MV-4-11 (cell line): ENCODE results near the gene NR2F1-AS1.

Experiments used
- DNase-seq: peaks from one replicate; lab custom pipeline; 2025; lab: John Stamatoyannopoulos, UW

NR2F1-AS1 gene

DNA sequence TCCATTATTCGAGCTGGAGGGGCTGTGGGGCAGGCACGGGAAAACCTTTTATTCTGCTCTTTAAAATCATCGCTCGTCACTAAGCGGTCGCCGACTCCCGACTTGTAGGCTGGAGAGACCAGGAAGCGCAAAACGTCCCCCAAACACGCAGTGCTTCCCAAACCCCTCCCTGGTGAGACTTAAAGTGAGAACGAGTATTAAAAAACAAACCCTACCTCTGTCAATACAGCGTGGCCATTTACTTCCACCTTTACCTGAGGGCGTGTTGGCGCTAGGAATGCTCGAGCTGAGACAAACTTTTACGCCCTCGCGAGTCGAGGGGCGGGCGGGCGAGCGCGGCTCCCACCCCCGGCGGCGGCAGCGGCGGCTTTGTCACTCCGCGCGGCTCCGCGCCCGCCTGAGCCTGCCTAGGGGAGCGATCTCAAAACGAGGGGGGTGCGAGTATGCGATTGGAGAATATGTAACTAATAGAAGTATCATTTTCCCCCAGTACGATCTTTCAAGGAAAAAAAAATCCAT is at the start of gene NR2F1-AS1:
TSS of gene NR2F1-AS1 (minus strand) at position 293 of the 519 bp plus-strand sequence.
- no peak for DNase-seq

DNA sequence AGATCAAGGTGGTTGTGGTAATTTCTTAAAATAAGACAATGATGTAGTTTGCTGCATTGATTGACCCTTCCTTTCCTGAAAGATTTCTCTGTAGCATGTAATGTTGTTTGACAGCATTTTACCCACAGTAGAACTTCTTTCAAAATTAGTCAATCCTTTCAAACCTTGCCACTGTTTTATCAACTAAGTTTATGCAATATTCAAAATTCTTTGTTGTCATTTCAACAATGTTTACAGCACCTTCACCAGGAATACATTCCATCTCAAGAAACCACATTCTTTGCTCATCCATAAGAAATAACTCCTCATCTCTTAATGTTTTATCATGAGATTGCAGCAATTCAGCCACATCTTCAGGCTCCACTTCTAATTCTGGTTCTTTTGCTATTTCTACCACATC is 45.8 kb upstream of the NR2F1-AS1 start:
- no peak for DNase-seq

DNA sequence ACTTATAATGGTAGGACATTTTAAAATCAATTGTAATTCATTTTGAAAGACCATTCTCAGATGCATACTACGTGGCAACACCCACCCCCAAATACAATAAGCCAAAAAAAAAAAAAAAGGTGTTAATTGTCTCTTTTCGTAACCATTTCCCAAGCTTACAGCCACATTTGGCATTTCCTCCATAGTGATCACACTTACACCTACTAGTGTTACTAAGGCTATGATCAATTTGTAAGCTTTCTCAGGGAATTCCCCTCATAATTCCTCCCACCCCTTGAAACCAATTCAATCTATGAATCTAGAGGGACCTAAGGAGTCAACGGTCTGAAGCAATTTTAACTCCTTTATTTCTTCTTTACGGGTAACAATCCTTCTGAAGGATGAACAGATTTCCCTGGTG is 42.1 kb upstream of the NR2F1-AS1 start:
- DNase-seq, result no peak

DNA sequence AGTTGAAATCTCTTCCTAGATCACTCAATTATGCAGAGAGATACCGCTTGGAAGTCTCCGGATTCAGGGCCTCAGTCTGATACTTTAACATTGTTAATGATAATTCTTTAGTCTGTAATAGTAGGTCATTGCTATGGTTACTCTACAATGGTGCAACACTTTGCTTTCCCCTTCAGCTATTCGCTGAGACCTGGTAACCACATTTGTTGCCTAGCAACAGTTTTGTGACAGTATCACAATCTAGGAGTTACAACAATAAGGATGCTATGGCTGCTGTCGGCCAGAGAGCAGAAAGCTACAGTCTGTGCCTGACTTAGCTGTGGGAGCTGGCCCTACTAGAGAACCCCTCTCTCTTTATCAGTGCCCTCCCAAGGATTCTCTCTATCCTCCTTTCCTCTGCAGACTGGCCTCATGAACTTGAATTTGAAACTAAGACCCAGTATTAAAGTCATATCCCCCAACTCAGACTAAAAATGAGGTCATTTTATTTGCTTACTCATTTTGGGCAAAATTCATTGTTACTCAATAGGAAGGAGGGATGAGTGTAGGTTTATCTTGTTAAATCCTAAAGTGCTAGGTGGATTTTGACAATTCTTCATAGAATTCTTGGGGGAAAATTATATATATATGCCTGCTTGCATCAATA is 41.3 kb upstream of the NR2F1-AS1 start:
- DNase-seq, result peak; percentile 62

DNA sequence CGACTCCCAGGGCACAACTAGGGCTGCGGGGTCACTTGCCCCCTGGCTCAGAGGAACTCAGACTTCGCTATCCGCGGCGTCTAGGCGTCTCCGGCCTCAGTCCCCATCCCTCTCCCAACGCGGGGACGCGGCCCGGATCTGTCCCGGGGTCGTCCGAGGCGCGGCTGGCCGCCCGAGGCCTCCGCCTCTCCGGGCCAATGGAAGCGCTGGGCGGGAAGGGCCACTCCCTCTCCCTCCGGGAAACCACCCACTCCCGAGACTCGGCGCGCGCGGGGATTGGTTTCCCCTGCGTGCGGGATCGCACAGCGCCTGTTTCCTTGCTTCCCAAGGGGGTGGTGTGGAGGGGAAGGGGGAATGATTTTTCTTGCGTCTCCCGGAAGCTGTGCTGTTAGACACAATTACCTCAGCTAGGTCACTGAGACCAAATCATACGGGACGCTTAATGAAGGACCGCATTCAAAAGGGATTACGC is 40.3 kb upstream of the NR2F1-AS1 start:
- DNase-seq, result no peak

DNA sequence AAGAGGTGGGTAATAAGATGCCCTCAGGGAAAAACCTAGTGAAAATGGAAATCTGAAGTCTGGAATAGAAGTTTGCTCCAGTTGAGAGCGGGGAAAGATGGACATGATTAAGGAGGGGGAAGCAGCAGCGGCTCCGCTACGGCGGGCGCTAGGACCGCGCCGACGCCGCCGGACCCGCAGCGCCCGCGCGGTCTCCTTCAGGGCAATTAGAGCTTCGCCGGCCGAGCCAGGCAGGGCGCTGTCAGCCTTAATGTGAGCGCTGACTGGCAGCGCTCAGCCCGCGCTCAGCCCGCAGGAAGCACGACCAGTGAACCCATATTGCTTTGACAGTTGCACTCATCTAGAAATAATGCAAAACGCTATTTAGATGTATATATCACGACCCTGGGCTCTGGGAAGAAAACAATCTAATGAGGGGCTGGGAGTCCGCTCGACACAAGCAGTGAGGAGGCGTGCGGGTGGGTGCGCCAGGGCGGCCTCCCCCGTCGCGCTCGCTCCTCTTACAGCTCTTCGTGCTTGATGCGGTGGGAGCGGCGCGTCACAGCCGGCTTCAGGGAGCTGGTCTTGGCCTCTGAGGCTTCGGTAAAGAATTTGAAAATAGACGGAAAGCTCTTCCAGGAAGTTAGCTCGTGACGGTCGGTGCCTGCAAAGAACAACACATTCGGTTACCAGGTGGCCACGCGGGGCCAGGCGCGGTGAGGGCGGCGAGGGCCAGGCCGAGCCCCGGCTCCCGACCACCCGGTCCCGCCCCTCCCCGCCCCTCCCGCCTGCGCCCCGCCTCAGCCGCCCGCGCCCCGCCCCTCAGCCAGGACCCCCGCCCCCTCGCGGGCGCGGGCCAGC is 39.7 kb upstream of the NR2F1-AS1 start:
- DNase-seq, result peak; percentile 55

DNA sequence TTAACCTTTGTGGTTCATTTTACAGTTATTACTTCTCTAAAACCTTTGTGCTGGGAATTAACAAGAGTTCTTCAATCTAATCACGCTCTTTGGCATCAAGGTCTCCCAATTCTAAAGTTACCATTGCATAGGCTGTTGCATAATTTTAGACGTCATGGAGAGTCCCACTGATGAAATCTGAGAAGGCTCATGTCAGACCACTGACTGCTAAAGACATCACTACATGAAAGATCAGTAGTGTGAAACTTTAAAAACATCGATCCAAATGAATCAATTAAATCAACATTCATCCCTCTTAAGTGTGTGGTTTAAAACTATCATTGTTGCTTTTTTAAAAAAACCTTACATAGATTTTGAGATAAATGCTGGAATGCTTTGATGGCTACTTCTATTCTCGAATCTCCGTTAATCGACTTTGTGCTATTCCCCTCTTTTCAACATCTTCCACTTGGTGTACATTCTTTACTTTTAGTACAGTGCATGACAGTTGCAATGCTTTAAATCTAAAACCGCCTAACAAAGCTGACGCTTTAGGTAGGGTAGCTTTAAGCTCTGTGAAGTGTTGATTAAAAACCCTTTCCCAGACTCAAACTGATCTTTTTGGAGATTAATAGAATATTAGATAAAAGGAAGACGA is 35.6 kb upstream of the NR2F1-AS1 start:
- DNase-seq, result no peak

DNA sequence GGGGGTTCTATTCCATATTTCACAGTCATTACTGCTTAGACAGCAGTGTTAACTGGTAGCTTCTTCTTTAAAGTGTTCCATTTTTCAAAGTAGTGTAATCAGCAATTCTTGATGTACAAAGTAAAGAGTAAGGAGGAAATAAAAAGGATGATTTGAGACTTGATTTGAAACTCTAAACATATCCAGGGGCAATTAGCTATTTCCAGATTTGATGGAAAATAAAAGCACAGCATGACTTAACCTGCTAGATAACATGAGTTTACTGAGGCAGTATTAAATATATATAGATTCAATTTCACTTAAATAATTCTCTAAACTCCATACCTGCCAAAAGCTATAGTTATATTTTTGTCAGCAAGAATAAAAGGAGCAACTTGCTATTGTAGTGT is 31.8 kb upstream of the NR2F1-AS1 start:
- DNase-seq, result no peak

DNA sequence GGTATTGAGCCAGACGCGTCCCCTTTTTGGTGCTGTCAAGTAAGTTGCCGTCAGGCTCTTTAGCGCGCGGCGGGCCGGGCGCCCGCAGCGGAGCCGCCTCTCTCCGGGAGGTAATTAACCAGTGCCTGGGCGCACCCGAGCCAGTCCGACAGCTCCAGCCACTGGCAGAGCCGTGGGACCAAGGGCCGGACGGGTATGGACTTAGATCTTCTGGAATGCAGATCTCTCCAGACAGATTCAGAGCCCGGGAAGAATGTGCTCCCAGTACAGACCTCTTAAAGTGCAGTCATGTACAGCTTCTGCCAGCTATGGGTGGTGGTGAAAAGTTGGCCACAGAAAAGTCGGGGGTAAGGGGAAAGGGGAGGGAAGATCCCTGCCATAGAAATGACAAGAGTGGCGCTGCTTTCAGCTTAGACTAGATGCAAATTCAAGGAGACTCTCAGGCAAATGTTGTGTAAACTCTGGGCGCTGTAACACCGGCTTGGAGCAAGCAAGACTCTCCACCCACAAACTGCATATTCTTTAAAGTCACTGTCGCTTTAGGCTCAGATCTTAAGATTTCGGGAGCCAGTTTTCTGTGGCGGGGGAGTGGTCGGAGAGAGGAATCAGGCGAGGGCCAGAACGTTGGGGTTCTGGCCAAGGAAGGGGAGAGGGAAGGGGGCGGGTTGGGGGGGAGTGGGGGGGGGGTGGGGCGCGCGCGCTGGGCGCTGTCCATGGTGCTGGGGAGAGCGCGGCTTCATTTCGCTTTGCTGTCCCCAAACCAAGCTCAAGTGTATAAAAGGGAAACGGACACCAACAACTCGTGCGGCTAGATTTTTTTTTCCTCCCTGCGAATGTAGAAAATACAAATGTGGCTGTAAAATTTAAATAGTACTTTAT is 31.2 kb upstream of the NR2F1-AS1 start:
- no peak for DNase-seq

DNA sequence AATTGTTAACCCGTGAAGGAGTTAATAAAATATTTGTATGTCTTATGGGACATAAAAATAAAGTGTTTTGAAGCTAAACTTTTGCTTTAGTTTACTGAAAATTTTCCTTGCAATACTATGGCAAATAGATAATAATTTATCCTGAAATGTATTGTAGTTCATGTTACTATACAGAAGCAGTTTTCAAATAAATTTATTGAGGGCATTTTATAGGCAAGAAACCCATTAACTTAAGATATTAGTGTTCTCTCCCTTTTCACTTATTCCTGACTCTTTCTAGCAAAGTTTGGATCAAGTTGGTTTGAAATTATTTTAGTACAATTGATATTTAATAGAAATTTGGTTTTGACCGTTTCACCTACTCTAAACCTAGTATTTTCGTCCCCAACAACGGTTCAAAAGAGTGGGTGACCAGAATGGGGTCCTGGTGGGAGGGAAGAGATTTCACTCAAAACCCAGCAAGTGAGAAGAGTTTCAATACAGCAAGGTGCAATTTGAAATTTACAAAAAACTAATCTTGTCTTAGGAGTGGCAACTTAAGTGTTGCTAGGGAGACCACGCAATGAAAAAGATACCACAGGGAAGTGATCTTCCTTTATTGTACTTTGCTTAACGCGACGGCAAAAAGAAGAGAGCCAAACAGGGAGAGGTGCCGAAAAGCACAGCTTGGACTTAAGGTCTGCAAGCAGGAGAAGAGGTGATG is 30.4 kb upstream of the NR2F1-AS1 start:
- no peak for DNase-seq

DNA sequence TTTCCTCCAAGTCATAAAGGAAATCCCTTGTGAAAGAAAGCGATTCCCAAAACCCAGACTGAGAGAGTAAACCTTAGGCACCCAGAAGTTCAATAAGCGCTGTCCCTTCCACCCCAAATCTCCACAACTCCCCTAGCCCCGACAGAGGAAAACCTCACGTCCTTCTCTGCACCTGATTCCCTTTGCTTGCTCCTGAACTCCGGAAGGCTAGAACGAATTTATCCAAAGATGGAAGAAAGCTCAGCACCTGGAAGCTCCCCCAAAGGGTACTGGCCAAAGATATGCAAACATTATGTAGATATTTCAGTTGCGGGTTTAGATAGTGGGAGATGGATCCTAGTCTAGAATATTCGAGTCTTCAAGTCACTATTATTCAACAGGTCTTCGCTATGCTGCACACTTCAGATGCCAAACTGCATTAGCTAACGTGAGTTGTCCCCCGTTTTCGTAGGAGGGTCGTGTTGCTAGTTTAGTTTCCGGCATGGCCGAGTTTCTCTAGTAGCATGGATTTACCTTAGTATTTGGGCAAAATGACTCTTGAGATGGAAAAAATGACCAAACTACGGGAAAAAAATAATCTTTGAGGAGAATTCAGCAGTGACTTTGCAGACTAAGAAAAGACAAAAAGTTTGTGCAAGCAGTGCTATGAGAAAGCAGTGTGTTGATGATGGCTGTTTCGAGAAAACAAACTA is 29.7 kb upstream of the NR2F1-AS1 start:
- DNase-seq, result no peak

DNA sequence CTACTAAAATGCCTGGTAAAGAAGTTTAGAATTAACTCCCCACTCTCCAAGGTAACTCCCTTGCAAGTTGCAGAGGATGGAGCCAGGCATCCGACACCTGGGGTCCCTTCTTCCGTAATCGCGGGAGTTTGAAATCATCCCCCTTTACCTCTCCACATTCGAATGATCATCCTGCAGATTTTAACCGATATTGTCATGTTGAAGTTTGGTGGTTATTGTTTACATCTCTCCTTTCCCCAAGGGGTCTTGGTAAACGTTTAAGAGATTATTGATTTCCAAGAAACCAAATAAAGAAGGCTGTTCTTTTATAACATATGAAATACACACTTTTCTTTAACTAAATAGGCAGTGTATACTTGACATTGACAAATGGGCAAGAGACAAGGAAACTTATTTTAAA is 28.7 kb upstream of the NR2F1-AS1 start:
- no peak for DNase-seq

DNA sequence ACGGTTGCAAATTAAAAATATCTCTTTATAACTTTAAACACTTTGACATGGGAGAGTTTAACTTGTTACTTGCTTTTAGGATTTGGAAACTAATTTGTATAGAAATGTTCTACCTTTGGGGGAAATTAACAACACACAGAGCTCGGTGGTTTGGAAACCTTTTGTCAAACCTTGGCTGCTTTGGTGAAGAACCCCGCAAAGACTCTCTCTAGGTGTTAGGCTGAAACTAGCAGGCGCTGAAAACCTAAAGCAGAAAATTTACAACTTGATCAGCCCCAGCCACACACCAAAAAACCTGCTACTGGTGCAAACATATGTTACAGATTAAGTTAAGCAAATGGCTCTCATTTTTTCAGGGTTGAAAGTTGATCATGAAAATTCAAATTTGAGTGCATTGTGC is 27.8 kb upstream of the NR2F1-AS1 start:
- no peak for DNase-seq

DNA sequence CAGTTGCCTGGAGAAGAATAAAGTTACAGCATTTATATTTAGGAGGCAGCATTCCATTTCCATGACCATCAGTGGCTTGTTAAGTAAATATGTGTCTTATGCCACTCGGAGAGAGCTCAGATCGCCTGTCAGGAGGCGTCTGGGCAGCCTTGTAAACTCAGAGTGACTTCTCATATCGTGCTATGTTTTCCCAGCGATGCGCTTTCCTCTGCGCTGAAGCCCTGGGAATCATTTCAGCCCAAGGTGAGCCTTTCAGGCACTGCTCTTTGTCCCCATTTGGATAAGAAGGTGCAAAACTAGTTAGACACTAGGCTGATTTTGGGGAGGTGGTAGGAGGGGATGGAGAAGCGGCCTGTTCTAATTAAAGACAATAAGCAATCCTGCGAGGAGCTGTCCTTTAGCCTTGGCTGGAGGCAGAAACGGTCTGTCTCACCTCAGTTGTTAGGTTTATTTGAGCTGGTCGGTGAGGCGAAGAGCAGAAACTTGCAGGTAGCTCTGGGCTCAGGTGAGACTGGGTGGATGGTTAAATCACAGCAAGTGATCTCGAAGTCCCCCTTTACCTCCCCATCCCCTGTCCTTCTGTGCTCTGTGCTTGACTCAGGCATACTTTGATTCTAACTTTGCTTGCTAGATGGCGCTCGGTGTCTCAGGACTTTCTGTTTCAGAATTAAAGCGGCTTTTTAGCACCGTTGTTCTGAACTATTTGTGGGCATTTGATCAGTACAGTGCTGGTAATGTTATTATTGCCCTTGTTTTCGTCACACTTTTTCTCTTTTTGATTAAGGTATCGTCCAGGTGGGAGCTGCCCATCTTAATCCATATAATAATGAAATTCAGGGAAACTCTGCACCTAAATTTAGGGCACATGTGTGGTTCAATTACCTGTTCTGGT is 26.6 kb upstream of the NR2F1-AS1 start:
- DNase-seq, result peak; percentile 48

DNA sequence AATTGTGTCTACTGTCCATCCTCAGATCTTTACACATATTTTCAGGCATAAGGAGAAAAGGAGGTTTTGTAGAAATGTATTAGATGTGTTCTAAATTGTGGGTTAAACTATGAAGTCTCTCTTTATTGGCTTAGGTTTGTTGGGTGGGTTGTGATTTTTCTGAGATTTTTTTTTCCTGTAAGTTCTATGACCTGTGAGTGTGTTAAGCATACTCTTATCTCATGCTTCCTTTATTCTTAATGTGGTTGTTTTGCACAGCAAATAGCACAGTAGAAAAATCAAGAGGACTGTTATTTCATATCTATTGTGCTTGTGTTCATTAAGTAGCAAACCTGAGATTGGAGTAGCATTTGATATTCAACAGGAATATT is 25.3 kb upstream of the NR2F1-AS1 start:
- DNase-seq, result no peak

DNA sequence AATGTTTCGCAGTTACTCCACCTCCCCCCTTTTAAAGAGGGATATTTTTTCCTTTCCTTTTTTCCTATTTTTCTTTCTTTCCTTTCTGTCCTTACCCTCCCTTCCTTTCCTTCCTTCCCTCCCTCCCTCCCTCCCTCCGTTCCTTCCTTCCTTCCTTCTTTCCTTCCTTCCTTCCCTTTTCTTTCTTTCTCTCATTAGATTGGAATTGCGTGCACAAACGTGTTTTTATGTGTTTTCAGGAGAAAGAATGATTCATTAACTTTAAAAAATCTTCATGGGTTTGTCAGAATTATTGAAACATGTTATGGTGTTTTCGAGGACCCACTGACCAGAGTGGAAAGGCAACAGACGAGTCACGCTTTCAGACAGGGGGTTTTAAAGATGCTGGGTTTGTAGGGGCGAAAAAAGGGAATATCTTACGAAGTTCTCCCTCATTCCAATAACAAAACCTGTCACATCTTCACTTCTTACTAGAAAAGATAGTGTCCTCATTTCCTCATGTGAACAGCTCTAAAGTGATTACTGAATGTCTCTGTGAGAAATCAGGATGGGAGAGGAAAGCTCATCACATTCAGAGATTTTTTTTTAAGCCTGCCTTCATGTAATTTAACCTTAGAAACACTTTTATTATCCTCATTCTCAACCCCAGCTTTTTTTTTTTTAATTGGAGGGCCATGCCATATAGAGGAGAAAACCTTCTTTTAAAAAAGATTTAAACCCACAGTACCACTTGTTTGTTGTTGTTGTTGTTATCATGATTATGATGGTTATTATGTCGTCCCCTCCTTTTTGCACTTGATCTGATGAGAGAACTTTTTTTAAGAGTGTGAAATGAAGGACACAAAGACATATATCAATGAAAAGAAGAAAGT is 23.9 kb upstream of the NR2F1-AS1 start:
- DNase-seq, result no peak

DNA sequence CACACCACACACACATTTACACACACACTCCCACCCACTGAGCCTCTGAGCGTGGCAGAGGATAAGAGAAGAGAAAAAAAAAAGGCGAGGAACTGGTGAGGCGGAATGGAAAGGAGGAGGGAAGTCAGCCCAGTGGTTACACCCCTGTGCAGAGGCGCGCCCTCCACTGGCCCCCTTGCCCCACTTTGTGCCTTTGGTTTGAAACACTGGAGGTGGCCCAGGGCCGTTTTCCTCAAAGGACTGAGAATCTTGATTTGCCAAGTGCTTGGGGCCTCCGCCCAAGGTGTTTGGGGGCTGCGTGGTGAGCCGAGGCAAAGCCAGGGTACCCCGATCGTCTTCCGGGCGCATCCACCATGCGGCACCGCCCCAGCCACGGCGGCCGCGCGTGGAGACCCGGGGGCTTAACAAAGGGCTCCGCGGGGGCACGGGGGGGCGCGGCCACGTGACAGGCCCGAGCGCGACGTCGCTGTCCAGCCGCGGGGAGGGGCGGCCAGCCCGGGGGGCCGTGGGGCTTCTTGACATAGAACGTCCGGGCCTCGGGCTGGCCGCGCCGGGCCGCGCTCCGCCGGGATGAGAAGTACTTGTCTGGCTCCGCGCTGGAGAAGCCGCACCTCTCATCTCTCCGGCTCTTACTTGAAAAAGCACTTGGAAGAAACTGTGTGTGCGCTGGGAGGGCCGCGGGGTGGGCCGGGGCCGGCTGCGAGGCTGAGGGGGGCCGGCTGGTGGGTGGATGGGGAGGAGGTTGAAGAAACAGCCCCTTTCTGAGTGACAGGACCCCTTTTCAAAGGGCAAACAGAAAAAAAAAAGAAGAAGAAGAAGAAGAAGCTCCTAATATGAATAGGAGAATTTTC is 23.0 kb upstream of the NR2F1-AS1 start:
- no peak for DNase-seq
